ENCODE data around the gene DLST. TPM values are rescaled to one million over a fixed set of nuclear protein-coding genes. Genes with fewer than 3 reads are reported as not detected.

DLST gene
- total and polyA plus RNA-seq, 2 of the 4 experiments (the other 2 are of a cell fraction): 58.6 to 119 TPM

GRCh38 chr14:74917646-74918081, 35.9 kb downstream of the DLST start:
- Histone ChIP-seq H3K9ac (ENCODE audit: low read depth, low read length) (no peak overlapping the region), H3K9me1 (ENCODE audit: insufficient read depth, low read length) (0 out of 2 replicates have a peak, but pooled peaks cover 2% of the 10 kb centered on the region), H2BK5ac (ENCODE audit: low read depth, low read length, poor library complexity, severe bottlenecking) (no peak overlapping the region), H4K5ac (ENCODE audit: low read depth, low read length) (no peak overlapping the region), H3K4me2 (ENCODE audit: low read depth, low read length) (no peak overlapping the region), H3K4ac (ENCODE audit: low read depth, low read length) (no peak overlapping the region), H4K91ac (ENCODE audit: insufficient read depth, low read depth, low read length) (no peak overlapping the region), H3K56ac (ENCODE audit: extremely low read depth, insufficient read depth, low read length) (no peak overlapping the region), H4K8ac (ENCODE audit: low read depth in 2 of 2, low read length in 2 of 2) (no peak overlapping the region), H3K27ac (ENCODE audit: insufficient read depth, low read length) (no peak overlapping the region), H3K36me3 (ENCODE audit: control insufficient read depth, insufficient read depth, low read length) (no peaks in the 10 kb centered on the region), H3K18ac (ENCODE audit: low read depth, low read length) (no peak overlapping the region), H2BK20ac (ENCODE audit: low read depth, low read length) (no peak overlapping the region), H3K9me3 (ENCODE audit: control insufficient read depth, insufficient read depth, low read length) (no peaks in the 10 kb centered on the region), H2BK120ac (ENCODE audit: low read depth, low read length) (no peak overlapping the region), H3K23ac (ENCODE audit: low read depth, low read length) (no peak overlapping the region), H3K14ac (replicated peaks; ENCODE audit: low read depth, low read length) (no peak overlapping the region), H4K20me1 (ENCODE audit: insufficient read depth, low read length) (no peaks in the 10 kb centered on the region), H2BK15ac (ENCODE audit: low read depth, low read length) (no peak overlapping the region), H3K4me3 (ENCODE audit: insufficient read depth, low read depth, low read length) (no peak overlapping the region), H2AK5ac (ENCODE audit: low read depth, low read length) (no peak overlapping the region), H3K4me1 (ENCODE audit: control insufficient read depth, insufficient read depth, low read length) (peaks cover 4% of the 10 kb centered on the region; the same call in 1 of the 2 replicates), H2AFZ (replicated peaks; ENCODE audit: low read length, poor library complexity) (peak overlapping the region; percentile 58), H3K79me1 (ENCODE audit: low read depth in 1 of 2, low read length in 2 of 2) (no peaks in the 10 kb centered on the region), H3K27me3 (ENCODE audit: control insufficient read depth, insufficient read depth, low read length) (no peaks in the 10 kb centered on the region), H2AK9ac (replicated peaks; ENCODE audit: low read depth, low read length, poor library complexity) (no peak overlapping the region)
- dilution Hi-C loops (cut with HindIII; ENCODE audit: low sequenced_read_pairs, unreplicated experiment): no loop called here
- no TSS peak for BruUV-seq (replicated peaks)
- DNase-seq (no peak), ATAC-seq (ENCODE audit: low read depth) (no peak)
- POLR2A ChIA-PET (ENCODE audit: unreplicated experiment): no interaction called here
- 68% methylated on average over 7 of the region's 13 CpGs; no CpG with 5 or more reads in 1 of the 2 experiments for WGBS, 2 experiments (ENCODE audit: extremely low coverage in 2 of 2, insufficient read length in 1 of 2)
- no peak for TF ChIP-seq BHLHE40 (IDR thresholded peaks at IDR 0.05; ENCODE audit: low read depth, low read length)
- no peak for TF ChIP-seq MAFK (IDR thresholded peaks at IDR 0.05; ENCODE audit: low read depth, low read length)
- TF ChIP-seq CEBPB (IDR thresholded peaks at IDR 0.05; ENCODE audit: low read depth, low read length): no peak
- TF ChIP-seq RFX5 (IDR thresholded peaks at IDR 0.05; ENCODE audit: low read depth, low read length): no peak
- no peak for TF ChIP-seq SMC3 (IDR thresholded peaks at IDR 0.05; ENCODE audit: low read depth, low read length)
- TF ChIP-seq FOS (IDR thresholded peaks at IDR 0.05; ENCODE audit: low read depth, low read length): no peak
- no peak for TF ChIP-seq NFE2L2 (IDR thresholded peaks at IDR 0.05; ENCODE audit: low read depth, low read length)
- TF ChIP-seq MAZ (IDR thresholded peaks at IDR 0.05; ENCODE audit: borderline replicate concordance, low read depth, low read length): no peak
- no peak for TF ChIP-seq RAD21 (IDR thresholded peaks at IDR 0.05; ENCODE audit: low read length)
- no peak for TF ChIP-seq ELK1 (IDR thresholded peaks at IDR 0.05; ENCODE audit: borderline replicate concordance, low read depth, low read length)
- no peak for TF ChIP-seq CTCF (conservative IDR thresholded peaks at IDR 0.05; ENCODE audit: low read depth, low read length)
- no peak for TF ChIP-seq RCOR1 (IDR thresholded peaks at IDR 0.05; ENCODE audit: insufficient replicate concordance, low read length)
- no peak for TF ChIP-seq POLR2A (IDR thresholded peaks at IDR 0.05; ENCODE audit: low read depth, low read length)
- TF ChIP-seq MXI1 (IDR thresholded peaks at IDR 0.05; ENCODE audit: borderline replicate concordance, low read depth, low read length): no peak
- in situ Hi-C loops (cut with MboI; ENCODE audit: low sequenced_read_pairs): loop anchor here (10.0 kb wide), 1 partner anchor 387 kb away; no protein-coding TSS in a partner anchor
- intact Hi-C loops (cut with micrococcal nuclease): no loop called here
- CTCF ChIA-PET: no interaction called here

Measured in IMR-90 (cell line).